Activated CD4-positive, alpha-beta T cell treated with anti-CD3 and anti-CD28 coated beads for 48 hours (primary cell): ENCODE measurements around the gene SGIP1.
"Not testable (repeated sequence)": the region's sequence is repeated elsewhere in the genome, so short reads cannot be mapped to it uniquely, and the experiment has no call there.

Experiments
- DNase-seq: peaks from one replicate; pipeline ENCODE4 v3.0.0-alpha.2; 2020

Gene SGIP1

DNA sequence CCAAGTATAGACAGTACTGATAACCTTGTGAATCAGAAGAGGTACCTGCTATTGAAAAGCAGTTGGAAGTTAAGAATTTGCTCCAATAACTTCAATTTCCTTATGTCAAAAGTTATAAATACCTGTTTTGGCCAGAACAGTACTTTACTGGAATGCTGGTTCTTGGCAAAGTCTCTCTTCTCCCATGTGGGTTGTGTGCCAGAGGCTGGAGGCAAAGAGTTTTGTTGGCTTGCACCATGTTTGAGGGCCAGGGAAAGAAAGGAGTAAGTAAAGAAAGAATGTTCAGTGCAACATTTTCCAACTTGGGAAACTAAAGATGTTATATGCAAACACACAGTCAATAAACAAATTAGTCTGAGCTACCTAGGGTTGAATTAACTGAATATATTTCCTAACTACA is 151.3 kb downstream of the SGIP1 start:
- DNase-seq = no peak

DNA sequence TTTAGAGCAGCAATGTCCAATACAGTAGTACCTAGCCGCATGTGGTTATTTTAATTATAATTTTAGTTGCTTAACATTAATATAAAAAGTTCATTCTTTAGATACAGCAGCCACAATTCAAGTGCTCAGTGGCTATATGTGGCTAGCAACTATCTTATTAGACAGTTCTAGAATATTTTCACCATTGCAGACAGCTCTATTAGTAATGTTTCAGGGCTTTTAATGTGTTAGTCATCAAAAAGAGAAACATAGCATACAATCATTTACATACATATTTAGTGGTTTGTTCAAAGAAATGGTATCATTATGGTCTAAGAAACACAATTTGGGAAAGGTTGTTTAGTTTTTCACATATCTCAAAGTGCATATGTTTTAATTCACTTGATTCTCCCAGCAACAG is 151.7 kb downstream of the SGIP1 start:
- DNase-seq = no peak

DNA sequence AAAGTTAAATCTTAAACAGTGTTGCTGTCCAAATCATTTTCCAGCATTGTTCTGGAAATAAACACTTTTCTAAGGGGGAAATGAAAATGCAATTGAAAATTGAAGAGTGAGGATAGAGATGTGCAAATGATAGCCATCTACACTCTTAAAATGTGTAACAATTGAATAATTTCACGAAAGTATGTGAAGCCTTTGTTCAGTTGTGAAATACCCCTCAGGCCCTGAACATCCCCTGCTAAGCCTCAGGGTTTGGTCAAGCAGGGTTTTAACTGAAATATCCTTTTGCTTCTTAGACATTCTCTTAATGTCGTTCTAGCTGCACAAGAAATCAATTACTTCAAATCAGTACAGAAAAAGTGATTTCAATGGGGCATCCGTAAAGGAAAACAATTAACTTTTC is 152.5 kb downstream of the SGIP1 start:
- no peak for DNase-seq

DNA sequence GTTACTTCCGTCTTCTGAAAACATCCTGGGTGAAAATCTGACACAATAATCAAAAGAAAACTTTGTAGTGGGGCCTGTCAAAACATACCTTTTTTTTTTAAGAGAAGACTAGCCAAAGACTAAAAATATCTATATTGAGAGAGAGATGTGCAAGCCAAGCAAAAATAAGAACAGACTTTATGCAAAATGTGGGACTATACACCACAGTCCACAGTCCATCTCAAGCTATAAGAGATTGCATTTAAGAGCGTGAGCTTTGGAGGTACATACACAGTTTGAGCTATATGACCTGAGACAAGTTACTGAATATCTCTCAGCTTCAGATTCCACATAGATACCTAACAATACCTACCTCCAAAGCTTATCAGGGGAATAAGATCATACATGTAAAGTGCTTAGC is 153.4 kb downstream of the SGIP1 start:
- DNase-seq = no peak

DNA sequence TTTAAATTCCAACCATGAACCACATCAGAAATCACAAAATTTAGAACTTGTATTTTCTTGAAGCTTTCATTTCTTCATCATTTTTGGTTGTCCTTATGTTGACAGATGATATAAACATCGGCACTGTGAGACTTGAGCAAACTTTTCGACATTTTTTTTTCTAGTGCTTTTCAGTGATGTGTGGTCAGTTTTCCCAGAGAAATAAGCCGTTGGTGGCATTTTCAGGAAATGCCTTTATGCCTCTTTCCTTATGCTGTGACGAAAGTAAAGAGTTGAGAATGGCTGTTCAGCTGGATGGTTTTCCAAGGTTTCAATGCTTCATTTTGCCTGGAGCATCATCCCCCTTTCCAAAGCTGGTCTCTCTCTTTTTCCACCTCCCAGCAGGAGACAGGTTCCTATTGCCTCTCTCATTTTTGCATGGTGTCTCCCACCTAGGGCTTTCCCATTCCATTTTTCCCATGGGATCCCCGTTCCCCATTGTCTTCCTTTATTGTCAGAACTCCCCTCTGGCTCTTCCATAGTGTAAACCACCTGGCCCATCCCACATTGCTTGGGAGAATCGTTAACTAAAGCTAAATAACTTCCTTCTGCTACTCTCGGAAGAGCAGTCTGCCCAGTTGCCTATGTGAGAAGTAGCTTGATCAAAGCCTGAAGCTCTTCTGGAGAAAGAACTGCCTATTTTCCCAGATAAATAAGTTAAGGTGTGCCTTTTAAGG is 156.9 kb downstream of the SGIP1 start:
- no peak for DNase-seq

DNA sequence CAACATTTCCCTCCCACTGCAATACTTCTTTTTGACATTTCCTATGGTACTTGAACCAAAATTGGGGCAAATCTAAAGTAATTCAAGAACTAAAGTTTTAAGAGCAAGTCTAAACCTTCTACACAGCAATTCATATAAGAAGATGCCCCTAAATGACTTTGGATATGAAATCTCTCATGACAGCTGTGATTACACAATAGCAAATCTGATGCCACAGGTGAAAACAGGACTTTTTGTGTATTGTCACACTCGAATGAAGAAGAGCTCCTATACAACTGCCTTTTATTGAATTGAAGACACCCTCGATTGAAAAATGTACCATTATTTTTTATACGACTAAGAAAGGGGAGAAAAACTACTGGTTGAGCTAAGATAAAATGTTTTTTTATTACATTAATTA is 158.7 kb downstream of the SGIP1 start:
- no peak for DNase-seq

DNA sequence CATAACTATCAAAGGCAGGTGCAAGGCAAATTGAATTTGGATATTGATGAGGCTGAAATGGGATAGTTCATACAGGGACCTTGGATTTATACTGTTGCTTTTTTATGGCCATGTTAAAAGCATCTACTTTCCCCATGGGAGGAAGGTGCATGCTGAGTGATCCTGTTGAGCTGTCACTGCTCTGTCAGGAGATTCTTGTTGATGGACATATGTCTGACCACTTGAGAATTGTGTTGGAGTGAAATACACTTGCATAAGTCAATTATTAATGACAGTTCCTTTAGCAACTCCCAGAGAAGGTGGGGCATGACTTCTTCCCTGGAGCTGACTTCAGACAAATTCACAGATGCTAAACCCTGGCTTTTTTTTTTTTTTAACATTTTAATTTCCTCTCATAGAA is 159.9 kb downstream of the SGIP1 start:
- DNase-seq = no peak

DNA sequence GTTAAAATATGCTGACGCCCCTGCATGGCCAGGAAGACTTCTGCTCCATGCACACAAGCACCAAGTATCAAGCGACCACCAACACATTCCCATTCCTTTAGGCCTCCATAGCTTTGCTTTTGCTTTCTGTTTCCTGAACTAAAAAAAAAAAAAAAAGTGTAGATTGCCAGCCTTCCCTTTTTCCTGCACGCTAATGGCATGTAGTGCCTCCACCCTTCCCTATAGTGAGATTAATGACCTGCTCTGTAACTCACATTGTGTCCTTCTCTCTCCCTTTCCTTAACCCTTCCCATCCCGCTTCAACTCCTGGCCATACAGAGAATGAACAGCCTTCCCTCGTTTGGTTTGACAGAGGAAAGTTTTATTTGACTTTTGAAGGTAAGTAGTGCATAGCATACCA is 161.2 kb downstream of the SGIP1 start:
- no peak for DNase-seq

DNA sequence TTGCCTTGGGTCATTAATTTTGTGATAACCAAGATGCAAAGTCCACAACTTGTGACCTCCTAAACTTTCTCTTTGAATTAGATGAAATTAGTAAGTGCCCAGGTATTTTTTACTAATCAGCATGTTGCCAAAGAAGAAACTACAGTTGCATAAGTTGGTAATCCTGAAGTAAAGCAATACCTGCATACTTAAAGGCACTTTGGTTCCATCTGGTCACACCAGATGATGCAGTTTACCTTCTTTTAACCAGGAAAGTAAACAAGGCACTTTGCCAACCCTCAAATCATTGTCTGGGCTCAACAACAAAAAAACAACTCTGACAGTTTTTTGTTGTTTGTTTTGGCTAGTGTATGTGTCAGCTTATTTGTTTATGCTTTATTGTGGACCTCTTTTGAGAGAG is 162.8 kb downstream of the SGIP1 start:
- DNase-seq = no peak

DNA sequence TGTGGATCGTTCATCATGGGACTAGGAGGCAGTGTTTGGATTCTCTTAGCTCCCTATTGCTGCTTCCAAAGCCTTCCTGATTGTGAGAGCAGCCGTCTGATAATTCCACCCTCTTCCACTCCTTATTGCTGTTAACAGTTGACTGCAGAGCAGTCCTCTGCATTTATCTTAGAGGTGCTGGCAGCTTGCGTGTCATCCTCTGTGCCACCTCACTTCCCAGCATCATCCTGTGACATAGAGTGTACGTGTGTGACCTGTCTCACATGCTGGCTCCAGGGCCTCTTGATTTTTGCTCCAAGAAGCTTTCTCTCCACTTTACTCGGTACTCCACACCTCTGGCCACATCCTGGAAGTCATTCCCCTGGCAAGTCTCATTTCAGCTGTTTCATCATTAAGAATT is 165.3 kb downstream of the SGIP1 start:
- no peak for DNase-seq

DNA sequence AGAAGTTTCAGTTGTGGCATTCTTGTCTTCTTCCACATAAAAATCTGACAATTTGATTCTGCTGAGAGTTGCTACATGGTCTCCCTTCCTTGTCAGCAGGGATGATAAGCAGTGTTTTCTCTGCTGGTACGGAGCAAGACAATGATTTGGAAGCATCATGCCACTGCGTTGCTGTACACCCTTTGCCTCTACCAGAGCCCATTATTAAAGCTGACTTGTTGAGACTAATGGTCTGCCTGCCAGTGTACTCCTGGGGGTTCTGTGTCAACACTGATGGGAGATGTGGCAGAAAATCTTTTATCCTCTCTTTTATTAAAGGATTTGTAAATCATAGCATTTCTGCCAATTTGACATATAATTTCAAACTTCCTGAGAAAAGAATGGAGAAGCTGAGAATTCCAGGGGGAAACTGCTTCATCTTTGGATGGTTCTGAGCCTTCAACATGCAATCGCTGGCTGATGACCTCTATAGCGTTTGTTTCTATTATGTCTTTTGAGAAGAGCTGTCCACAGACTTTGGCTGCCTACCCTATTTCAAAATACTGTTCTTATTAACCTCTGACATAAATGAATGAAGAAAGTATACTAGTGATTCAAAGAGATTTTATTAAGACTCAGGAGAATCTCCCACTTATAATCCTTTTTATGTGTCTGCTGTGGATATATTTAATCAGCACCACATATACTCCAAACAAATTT is 170.4 kb downstream of the SGIP1 start:
- DNase-seq = no peak

DNA sequence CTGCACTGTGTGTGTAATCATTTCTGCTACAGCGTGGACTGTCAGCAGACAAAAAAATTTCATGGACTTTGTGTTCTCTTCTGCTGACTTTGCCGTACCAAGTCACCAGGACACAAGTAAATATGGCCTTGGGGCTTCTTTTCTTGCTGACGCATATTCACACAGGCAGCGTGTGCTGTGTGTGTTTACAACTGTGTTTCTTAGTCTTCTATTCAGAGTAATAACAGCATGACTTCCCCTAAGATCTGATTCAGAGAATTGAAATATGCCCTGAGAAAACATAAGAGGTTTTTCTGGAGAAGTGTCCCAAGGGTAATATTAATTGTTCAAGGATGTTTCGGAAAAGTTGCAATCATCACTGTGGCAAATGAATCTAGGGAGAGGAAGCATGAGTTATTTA is 171.2 kb downstream of the SGIP1 start:
- no peak for DNase-seq

DNA sequence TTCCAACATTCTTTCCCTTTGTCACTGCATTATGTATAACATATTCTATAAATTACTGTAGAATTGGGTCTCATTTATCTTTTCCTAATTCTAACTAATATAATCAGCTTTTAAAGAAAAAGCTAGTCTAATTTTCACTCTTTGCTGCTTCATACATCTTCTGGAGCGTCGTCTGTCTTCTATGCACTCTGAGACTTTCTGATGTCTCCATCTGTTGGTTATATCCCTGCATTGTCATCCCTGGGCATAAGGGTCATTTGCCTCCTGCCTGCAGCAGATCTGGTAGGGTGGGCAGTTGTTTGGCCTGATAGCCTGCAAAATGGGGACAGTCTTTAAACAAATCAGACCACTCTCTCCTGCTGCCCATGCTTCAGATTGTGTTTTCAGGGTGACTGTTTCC is 177.5 kb downstream of the SGIP1 start:
- DNase-seq = no peak

DNA sequence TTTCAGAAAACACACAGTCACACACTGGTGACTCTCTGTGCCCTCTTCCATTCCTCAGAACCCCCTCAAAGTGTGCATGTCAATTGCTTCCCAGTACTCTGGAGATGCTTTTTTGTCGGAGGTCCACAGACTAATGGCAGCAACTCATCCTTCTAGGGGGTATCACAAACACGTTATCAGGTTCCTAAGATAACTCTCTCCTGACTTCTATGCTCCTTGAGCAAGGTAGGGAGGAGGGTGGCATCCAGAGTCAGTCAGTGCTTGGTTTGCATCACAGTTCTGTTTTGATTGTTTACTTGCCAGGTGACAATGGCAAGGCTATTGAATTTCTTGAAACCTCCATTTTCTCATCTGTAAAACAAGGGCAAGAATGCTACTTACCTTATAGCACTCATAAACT is 178.9 kb downstream of the SGIP1 start:
- no peak for DNase-seq

DNA sequence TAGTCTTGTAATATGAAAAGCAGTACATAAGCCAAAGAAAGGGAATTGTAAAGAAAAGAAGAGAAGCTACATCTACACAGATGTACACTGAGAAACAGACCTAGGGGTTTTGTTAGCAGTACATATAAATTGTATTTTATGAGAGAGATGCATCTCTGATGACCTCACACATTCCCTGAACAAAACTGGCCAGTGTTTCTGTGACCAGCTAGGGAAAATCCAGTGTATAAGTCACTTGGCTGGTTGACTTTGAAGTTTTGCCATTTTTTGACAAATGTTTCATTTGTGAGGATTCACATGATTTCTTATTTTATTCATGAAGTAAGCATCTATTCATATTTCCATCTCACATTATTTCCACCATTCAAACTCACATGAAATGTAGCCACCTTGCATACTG is 190.0 kb downstream of the SGIP1 start:
- no peak for DNase-seq

DNA sequence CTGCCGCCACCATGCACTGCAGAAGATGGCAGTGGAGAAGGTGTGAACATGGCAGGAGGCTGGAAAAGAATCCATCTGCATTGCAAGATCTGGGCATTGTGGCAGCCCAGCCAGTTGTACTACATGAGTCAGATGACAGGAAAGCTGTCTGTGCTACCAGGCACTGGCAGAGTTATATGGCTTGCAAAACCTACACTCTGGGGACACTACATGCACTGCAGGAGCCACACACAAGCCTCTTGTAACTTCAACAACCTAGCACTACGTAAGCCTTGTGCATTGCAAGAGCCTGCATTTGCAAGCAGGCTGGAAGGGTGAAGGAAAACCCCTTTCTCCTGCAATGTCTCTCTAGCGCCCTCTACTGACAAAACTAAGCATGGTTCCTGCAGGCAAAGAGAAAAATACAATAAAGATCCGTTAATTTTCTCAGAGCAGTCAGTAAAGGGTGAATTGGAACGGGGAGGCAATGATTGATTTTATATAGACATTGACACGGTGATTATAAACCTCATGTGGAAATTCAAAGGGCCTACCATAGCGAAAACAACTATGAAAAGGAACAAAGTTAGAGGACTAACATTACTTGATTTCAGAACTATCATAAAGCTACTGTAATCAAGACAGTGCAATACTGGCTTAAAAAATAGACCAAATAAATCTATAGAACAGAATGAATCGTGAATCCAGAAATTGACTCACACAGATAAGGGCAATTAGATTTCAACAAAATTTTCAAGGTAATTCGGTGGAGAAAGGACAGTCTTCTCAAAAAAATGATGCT is 192.1 kb downstream of the SGIP1 start:
- peak; percentile 59 for DNase-seq

DNA sequence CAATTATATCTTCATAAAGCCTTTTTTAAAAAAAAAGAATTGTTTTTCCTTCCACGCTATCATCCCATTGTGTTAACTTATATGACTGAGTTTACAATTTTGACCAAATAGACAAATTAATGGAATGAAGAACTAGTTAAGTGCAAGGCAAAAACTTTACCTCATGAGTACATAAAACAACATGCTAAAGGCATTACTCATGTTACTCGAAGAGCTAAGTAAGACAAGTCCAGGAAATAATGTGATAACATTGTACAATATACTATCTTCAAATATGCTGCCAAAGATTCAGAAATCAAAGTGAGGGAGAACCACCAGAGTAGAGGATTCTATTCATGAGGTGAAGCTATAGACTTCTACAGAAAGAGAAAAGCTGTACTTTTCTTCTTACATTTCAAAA is 194.1 kb downstream of the SGIP1 start:
- no peak for DNase-seq

DNA sequence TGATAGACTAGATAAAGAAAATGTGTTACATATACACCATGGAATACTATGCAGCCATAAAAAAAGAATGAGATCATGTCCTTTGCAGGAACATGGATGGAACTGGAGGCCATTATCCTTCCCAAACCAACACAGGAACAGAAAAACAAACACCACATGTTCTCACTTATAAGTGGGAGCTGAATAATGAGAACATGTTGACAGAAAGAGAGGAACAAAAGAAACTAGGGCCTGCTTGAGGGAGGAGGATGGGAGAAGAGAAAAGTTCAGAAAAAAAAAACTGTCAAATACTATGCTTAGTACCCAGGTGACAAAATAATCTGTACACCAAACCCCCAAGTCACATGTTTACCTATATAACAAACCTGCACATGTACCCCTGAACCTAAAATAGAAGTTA is 194.8 kb downstream of the SGIP1 start:
- not testable (repeated sequence) for DNase-seq

DNA sequence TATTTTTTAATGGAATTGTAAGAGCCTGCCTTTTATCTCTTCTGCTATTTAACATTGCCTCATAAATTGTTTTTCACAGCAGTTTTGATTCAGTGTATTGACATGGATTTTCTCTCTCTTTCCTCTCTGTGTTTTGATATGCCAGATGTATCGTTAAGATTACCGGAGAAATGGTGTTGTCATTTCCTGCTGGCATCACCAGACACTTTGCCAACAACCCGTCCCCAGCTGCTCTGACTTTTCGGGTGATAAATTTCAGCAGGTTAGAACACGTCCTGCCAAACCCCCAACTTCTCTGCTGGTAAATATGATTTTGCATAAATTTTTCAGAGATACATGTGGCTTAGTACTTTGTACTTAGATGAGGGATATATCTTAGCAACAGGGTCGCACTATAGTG is 195.2 kb downstream of the SGIP1 start:
- DNase-seq = peak; percentile 39

DNA sequence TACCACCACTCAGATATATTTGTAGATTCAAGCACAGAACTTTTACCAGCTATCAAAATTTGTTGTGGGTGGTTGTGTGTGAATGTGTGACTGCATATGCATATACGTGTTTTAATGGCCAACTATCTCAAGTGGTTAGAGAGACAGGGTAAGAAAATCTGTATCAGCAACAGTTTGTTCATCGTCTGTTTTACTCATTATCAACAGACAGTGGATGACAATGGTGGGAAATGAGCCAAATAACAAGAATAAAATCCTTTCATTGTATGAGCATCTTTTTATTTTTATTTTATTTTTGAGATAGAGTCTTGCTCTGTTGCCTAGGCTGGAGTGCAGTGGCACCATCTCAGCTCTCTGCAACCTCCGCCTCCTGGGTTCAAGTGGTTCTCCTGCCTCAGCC is 195.6 kb downstream of the SGIP1 start:
- no peak for DNase-seq

DNA sequence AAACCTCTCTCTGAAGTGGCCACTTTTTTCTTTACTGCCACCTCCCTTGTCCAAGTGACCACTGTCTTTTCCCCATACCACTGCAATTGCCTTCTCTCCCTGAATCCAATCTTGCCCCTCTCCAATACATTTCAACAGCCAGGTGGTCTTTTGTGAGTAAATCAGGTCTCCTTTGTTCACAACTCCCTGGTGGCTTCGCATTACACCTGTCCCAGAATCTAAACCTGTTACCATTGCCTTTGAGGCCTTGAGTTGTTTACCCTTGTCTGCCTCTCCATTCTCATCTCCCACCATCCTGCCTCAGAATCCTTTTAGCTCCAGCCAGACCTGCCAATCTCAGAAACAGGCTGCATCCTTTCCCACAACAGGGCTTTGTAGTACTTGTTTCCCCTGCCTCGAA is 196.5 kb downstream of the SGIP1 start:
- no peak for DNase-seq

DNA sequence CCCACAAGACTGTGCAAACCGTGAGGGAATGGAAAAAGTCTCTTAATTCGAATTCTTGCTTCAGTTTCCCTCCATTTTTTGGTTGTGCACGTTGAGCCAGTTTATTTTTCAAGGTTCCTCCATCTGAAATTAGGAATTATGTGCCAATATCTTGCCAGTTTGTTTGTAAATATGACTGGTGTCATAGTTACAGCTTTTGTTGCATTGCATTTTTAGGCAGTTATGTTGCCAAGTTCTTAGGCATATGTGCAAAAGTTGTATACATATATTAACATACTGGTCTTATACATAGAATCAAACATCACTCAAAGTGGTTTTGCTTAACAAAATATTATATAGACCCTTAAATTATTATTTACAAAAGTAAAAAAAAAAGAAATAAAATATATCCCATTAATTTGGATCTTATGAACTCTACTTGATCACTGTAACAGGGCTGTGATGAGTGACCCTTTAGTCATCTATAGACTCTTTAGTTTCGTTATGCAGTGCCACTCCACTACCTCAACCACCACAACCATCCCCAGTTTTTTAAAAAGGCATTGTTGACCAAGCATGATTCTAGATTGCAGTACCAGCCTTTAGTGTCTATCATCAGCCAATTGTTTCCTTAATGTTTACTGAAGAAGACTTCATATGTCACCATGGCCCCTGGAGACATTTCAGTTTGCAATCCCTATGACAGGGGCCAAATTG is 197.4 kb downstream of the SGIP1 start:
- DNase-seq = no peak

DNA sequence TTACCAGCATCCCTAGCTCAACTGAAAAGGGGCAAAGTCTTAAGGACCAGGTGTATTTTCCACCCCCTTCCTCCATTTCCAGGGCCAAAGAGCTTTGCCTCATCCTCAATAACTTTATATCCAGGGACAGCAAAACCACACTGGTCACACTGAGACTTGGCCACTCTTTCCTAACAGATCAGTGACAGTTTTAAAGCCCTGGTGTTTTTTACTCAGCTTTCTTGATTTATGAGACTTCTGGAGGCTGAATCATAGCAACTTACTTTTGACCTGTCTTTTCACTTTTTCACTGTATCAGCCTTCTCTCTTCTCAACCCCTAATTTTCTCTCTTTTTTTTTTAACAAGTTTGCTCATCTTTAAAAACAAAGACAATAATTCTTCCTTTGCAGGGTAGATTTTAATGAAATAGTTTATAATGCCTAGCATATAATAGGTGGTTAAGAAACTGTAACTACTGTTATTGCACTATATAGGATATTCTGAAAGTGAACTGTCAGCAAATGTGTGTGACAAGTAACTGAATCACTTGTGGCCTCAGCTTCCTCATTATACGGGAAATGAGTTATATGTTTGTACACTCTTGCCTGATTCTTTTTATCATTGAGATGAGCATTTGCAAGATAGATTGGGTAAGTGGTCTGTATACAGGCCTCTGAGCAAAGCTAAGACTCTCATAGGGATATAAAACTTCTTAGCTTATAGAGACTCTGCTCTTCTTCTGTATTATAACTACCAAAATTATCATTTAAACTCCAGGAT is 198.6 kb downstream of the SGIP1 start:
- DNase-seq = no peak
